GM18517 (cell line): Measurements from ENCODE around the gene CPB2.

Experiments
- ATAC-seq: cut with Tn5 transposase; IDR thresholded peaks from one replicate; pipeline ENCODE4 v1.9.1; 2021; ENCODE audit warnings: mild to moderate bottlenecking, moderate library complexity; ENCODE audit not compliant: unreplicated experiment

CPB2 gene

GRCh38 chr13:46006688-46007452, 98.0 kb downstream of the CPB2 start:
- ATAC-seq = no peak

- ATAC-seq = no peak
Measured at GRCh38 chr13:46004491-46004890, 100.3 kb downstream of the CPB2 start.
